Upper lobe of right lung (tissue), 1 donor: ENCODE results near the gene SDR9C7. TPM values are rescaled to one million over a fixed set of nuclear protein-coding genes. Genes with fewer than 3 reads are reported as not detected.

Source experiments
- ATAC-seq: fragments of 200-7000 bp; cut with Tn5 transposase; one replicate; pipeline ENCODE4 v1.9.1; 2020; ENCODE audit warnings: mild to moderate bottlenecking, moderate library complexity
- DNase-seq: peaks from one replicate; pipeline ENCODE4 v3.0.0-alpha.2; 2020
- H3K27ac ChIP-seq: fragments of 200-600 bp; one replicate; pipeline ENCODE4 v1.8.0; 2022
- H3K27me3 ChIP-seq: fragments of 200-600 bp; one replicate; pipeline ENCODE4 v1.8.0; 2022; ENCODE audit warnings: mild to moderate bottlenecking
- H3K36me3 ChIP-seq: fragments of 200-600 bp; one replicate; pipeline ENCODE4 v1.8.0; 2022
- H3K4me1 ChIP-seq: fragments of 200-600 bp; one replicate; pipeline ENCODE4 v1.8.0; 2022
- H3K4me3 ChIP-seq: fragments of 200-600 bp; one replicate; pipeline ENCODE4 v1.8.0; 2022; ENCODE audit warnings: mild to moderate bottlenecking
- H3K9me3 ChIP-seq: fragments of 200-600 bp; one replicate; pipeline ENCODE4 v1.8.0; 2022
- intact Hi-C: fragments of 100-400 bp; cut with DNase I; formaldehyde crosslinking; loops from one replicate; pipeline ENCODE4 v1.11.0; 2022
- total RNA-seq: library from RNA; stranded (reverse); fragmentation: NEBNext Ultra II Directional; extraction: Animal tissue kit (Norgen Biotek cat#: 25700); gene quantifications from one replicate; pipeline ENCODE4 v1.2.1, GENCODE V29; 2021
- TF ChIP-seq, protein P1 (sequence below): fragments of 200-600 bp; IDR thresholded peaks from one replicate; pipeline ENCODE4 v1.8.0; 2022; ENCODE audit warnings: antibody characterized with exemption
- donor health status: DM: no; HTN: yes; CAD: no; lungs with severe emphysema.

Gene SDR9C7
- total RNA-seq, 1 donor from 2014 or later, result not detected

DNA sequence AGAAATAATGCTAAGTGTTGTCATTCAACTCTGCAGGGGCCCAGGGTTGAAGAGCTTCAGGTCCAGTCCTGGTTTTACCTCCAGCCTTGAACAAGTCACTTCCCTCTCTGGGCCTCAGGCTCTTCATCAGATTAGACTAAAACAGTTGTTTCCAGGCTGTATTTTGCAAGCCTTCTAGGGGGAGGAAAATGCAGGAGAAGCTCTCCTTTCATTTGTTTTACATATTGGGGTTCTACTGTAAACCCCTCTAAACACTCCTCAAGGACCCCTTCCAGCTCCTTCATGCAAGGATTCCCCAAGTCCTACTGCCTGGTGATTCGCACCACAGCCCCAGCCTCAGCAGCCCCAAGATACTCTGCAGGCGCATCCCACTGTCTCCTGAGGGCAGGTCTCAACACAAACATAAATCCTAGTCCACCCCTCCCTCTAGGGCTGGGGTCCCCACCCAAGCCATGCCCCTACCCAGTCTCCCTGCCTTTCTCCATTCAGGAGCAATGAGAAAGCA lies 2.7 kb downstream of the SDR9C7 start:
- Histone ChIP-seq H3K27me3 (no peaks in the 10 kb centered on the region), H3K9me3 (no peaks in the 10 kb centered on the region), H3K36me3 (no peaks in the 10 kb centered on the region), H3K4me1 (peaks cover 12% of the 10 kb centered on the region), H3K27ac (no peak overlapping the region), H3K4me3 (no peak overlapping the region)
- ATAC-seq, result peak; percentile 74
- TF ChIP-seq, protein P1, sequence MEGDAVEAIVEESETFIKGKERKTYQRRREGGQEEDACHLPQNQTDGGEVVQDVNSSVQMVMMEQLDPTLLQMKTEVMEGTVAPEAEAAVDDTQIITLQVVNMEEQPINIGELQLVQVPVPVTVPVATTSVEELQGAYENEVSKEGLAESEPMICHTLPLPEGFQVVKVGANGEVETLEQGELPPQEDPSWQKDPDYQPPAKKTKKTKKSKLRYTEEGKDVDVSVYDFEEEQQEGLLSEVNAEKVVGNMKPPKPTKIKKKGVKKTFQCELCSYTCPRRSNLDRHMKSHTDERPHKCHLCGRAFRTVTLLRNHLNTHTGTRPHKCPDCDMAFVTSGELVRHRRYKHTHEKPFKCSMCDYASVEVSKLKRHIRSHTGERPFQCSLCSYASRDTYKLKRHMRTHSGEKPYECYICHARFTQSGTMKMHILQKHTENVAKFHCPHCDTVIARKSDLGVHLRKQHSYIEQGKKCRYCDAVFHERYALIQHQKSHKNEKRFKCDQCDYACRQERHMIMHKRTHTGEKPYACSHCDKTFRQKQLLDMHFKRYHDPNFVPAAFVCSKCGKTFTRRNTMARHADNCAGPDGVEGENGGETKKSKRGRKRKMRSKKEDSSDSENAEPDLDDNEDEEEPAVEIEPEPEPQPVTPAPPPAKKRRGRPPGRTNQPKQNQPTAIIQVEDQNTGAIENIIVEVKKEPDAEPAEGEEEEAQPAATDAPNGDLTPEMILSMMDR, result no peak
- DNase-seq, result no peak
- intact Hi-C loops, result no loop called here

DNA sequence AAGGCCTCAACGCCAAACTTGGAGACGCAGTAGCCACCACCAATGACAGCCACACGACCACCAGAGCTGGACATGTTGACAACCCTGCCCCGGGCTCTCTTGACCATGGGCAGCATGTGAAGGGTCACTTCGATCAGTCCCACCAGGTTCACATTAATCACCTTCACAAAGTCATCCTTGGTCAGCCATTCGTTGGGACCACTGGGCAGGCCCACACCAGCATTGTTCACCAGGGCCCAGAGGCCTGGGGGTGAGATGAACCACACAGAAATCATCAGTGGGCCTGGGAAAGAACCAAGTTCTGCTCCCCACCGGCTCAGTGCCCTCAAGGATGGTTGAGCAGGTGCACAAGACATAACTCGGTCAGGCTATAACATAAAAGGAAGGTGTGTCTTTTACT lies 4.0 kb downstream of the SDR9C7 start:
- DNase-seq (no peak), ATAC-seq (no peak)
- H3K27me3 ChIP-seq, result no peaks in the 10 kb centered on the region
- TF ChIP-seq, protein P1, result no peak
- H3K4me1 ChIP-seq, result peaks cover 12% of the 10 kb centered on the region
- no peak overlapping the region for H3K4me3 ChIP-seq
- intact Hi-C loops, result no loop called here
- H3K9me3 ChIP-seq, result no peaks in the 10 kb centered on the region
- no peaks in the 10 kb centered on the region for H3K36me3 ChIP-seq
- no peak overlapping the region for H3K27ac ChIP-seq

DNA sequence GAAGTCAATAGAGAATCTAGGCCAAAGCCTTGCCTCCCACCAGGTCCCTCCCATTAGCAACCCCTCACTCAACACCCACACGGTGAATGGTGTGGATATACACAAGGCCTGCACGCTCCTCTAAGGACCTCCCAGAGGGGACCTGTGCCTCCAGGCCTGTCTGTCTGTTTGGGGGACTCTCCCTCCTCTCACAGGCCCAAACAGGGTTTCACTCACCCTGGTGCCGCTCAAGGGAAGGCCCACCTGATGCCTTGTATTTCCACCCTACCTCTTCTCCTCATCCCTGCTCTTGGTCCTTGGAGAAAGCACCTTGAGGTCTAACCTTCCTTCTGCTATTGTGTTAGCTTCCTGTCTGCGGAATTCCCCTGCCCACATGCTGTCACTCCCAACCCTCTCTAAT lies 4.4 kb downstream of the SDR9C7 start:
- H3K27me3 ChIP-seq, result no peaks in the 10 kb centered on the region
- no peak for DNase-seq
- no peak overlapping the region for H3K4me3 ChIP-seq
- TF ChIP-seq, protein P1, result no peak
- no peaks in the 10 kb centered on the region for H3K9me3 ChIP-seq
- no peak for ATAC-seq
- H3K4me1 ChIP-seq, result peaks cover 12% of the 10 kb centered on the region
- H3K36me3 ChIP-seq, result no peaks in the 10 kb centered on the region
- intact Hi-C loops, result no loop called here
- H3K27ac ChIP-seq, result no peak overlapping the region

DNA sequence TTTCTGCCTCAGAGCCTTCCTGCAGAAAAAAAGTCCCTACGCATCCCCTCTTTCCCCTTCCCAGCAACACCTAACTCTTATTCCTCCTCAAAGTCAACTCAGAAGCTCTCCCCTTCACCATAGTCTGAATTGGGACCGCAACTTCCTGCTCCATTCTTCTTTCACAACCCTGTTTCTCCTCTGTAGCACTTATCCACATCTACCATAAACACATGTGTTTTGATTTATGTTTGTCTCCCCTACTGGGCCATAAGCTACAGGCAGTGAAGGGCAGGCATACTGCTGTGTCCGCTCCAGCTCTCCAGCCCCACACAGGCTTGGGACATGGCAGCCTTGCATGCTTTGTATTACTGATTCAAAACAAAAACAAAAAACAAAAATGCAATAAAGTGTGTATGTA lies 5.9 kb downstream of the SDR9C7 start:
- DNase-seq, result no peak
- no peaks in the 10 kb centered on the region for H3K9me3 ChIP-seq
- no peak for ATAC-seq

DNA sequence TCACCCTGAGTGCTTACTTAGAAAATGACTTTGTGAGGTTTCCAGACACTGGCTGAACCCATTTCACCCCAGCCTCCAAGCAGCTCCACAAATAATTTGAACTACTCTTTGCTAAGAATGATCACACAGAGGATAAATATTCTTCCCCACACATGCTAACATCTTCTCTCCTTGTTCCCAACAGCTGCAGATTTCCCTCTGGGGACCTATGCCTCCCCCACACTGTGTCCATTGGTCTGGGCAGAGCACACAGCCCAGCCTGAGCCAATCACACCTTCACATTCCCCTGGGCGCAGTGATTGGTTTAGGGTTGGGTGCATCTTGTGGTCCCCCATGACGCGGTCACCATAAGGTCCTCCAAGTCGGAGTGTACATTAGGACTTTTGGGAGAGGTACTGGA lies 6.9 kb downstream of the SDR9C7 start:
- no peaks in the 10 kb centered on the region for H3K36me3 ChIP-seq
- peaks cover 2% of the 10 kb centered on the region for H3K4me1 ChIP-seq
- H3K9me3 ChIP-seq, result no peaks in the 10 kb centered on the region
- H3K27me3 ChIP-seq, result no peaks in the 10 kb centered on the region
- DNase-seq (no peak), ATAC-seq (no peak)
- no peak overlapping the region for H3K4me3 ChIP-seq
- no peak overlapping the region for H3K27ac ChIP-seq
- intact Hi-C loops, result no loop called here
- TF ChIP-seq, protein P1, result no peak

More for the DNA sequence above, 5.9 kb downstream of the SDR9C7 start:
- intact Hi-C loops, result no loop called here
- no peak overlapping the region for H3K27ac ChIP-seq
- H3K4me3 ChIP-seq, result no peak overlapping the region
- no peaks in the 10 kb centered on the region for H3K36me3 ChIP-seq
- TF ChIP-seq, protein P1, result no peak
- H3K4me1 ChIP-seq, result peaks cover 12% of the 10 kb centered on the region
- no peaks in the 10 kb centered on the region for H3K27me3 ChIP-seq

DNA sequence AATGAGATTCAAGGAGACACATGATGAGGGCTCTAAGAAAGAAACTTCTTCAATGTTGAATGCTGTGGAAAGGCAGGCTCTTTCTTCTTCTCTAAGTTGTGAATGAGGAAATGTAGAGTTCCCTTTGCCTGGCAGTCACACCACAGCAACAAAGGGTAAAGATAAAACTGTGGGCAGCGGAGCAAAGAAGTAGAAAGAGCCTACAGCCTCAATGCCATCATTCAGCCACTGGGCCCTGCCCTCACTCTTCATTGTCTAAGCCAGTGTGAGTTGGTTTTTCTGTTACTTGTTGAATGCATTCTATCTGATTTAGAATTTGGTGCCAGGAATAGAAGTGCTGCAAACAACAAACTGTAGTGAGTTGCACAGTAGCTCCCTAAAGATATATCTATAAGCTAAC lies 12.2 kb downstream of the SDR9C7 start:
- no peak for DNase-seq
- Histone ChIP-seq H3K36me3 (no peaks in the 10 kb centered on the region), H3K27me3 (no peaks in the 10 kb centered on the region), H3K27ac (no peak overlapping the region), H3K4me3 (no peak overlapping the region), H3K4me1 (no peaks in the 10 kb centered on the region), H3K9me3 (no peaks in the 10 kb centered on the region)
- TF ChIP-seq, protein P1, result no peak
- ATAC-seq, result peak; percentile 70
- intact Hi-C loops, result no loop called here
